Stimulated activated CD8-positive, alpha-beta memory T cell treated with anti-CD3 and anti-CD28 coated beads, Interleukin-12 subunit alpha, Interleukin-12 subunit beta, amount 100 ng/mL, for 4 hours (primary cell): ENCODE measurements around the gene ADM5.

Experiments used
- DNase-seq: peaks from one replicate; pipeline ENCODE4 v3.0.0-alpha.2; 2020; ENCODE audit warnings: low read depth

ADM5 gene

GRCh38 chr19:49680421-49681351, 8.7 kb upstream of the ADM5 start:
- peak; percentile 84 for DNase-seq

GRCh38 chr19:49681830-49682229, 7.6 kb upstream of the ADM5 start:
- no peak for DNase-seq

GRCh38 chr19:49682274-49682673, 7.1 kb upstream of the ADM5 start:
- DNase-seq: no peak

GRCh38 chr19:49683814-49684250, 5.6 kb upstream of the ADM5 start:
- no peak for DNase-seq

GRCh38 chr19:49684251-49684982, 5.0 kb upstream of the ADM5 start:
- no peak for DNase-seq

- DNase-seq: no peak
Observed at GRCh38 chr19:49684983-49685553, 4.3 kb upstream of the ADM5 start.

- DNase-seq: no peak
Observed at GRCh38 chr19:49685845-49686332, 3.5 kb upstream of the ADM5 start.

GRCh38 chr19:49686503-49687088, 2.8 kb upstream of the ADM5 start:
- DNase-seq: no peak

- DNase-seq: no peak
Observed at GRCh38 chr19:49687150-49687549, 2.2 kb upstream of the ADM5 start.

GRCh38 chr19:49687566-49688316, 1.7 kb upstream of the ADM5 start:
- DNase-seq: no peak

- DNase-seq: no peak
Observed at GRCh38 chr19:49688531-49689132, 762 bp upstream of the ADM5 start.

- DNase-seq: no peak
Observed at GRCh38 chr19:49690079-49690655, 773 bp downstream of the ADM5 start.

- DNase-seq: no peak
Observed at GRCh38 chr19:49690656-49691242, 1.4 kb downstream of the ADM5 start, which contains the start of gene CPT1C. Gene CPT1C (plus strand): TSS chr19:49691116. CDS start chr19:49692253, 1,137 bp downstream.

- DNase-seq: no peak
Observed at GRCh38 chr19:49691243-49692146, 2.1 kb downstream of the ADM5 start.

GRCh38 chr19:49692147-49692506, 2.7 kb downstream of the ADM5 start:
- no peak for DNase-seq

GRCh38 chr19:49696115-49696514, 6.7 kb downstream of the ADM5 start:
- no peak for DNase-seq

GRCh38 chr19:49696865-49697264, 7.5 kb downstream of the ADM5 start:
- DNase-seq: no peak

- DNase-seq: no peak
Observed at GRCh38 chr19:49699364-49699763, 10.0 kb downstream of the ADM5 start.

GRCh38 chr19:49700563-49700962, 11.2 kb downstream of the ADM5 start:
- no peak for DNase-seq
